Colonic mucosa (tissue), 4 donors: ENCODE data around the gene ARFIP2. TPM values are rescaled to one million over a fixed set of nuclear protein-coding genes. Genes with fewer than 3 reads are reported as not detected.

ENCODE experiments used
- DNase-seq: peaks from one replicate; pipeline ENCODE4 v3.0.0-alpha.2; 2020
- H3K27ac ChIP-seq: fragments of 200-600 bp; one replicate; pipeline ENCODE4 v1.8.0; 2021
- H3K27me3 ChIP-seq: fragments of 200-600 bp; one replicate; pipeline ENCODE4 v1.8.0; 2021
- H3K36me3 ChIP-seq: fragments of 200-600 bp; one replicate; pipeline ENCODE4 v1.8.0; 2021
- H3K4me1 ChIP-seq: fragments of 200-600 bp; one replicate; pipeline ENCODE4 v1.8.0; 2021; ENCODE audit warnings: mild to moderate bottlenecking
- H3K4me3 ChIP-seq: fragments of 200-600 bp; one replicate; pipeline ENCODE4 v1.8.0; 2021
- H3K9ac ChIP-seq, 2 donors: one replicate each; pipeline ENCODE4 v1.7.0; 2013; ENCODE audit warnings: control low read depth in 2 of 2, low read depth in 2 of 2, low read length in 2 of 2
- H3K9me3 ChIP-seq: fragments of 200-600 bp; one replicate; pipeline ENCODE4 v1.8.0; 2021
- intact Hi-C: fragments of 100-400 bp; cut with DNase I; formaldehyde crosslinking; loops from one replicate; pipeline ENCODE4 v1.14.1; 2022
- total RNA-seq, 2 donors: library from RNA; stranded (reverse); fragmentation: NEBNext Ultra II Directional in 1 of 2; extraction: Animal tissue kit (Norgen Biotek cat#: 25700) in 1 of 2; gene quantifications; one replicate each; pipeline ENCODE4 v1.2.1, GENCODE V29; 2021
- TF ChIP-seq, protein P1 (sequence below): fragments of 200-600 bp; IDR thresholded peaks from one replicate; pipeline ENCODE4 v1.8.0; 2022; ENCODE audit warnings: antibody characterized with exemption, mild to moderate bottlenecking
- donor health status: healthy.
- donor health status: DM: no; HTN: no; CAD: no.
- donor health status: DM: no; HTN: no; CAD: no.

Gene ARFIP2
- total RNA-seq, 2 donors from 2014 or later, result 76.9 to 87.3 TPM

DNA sequence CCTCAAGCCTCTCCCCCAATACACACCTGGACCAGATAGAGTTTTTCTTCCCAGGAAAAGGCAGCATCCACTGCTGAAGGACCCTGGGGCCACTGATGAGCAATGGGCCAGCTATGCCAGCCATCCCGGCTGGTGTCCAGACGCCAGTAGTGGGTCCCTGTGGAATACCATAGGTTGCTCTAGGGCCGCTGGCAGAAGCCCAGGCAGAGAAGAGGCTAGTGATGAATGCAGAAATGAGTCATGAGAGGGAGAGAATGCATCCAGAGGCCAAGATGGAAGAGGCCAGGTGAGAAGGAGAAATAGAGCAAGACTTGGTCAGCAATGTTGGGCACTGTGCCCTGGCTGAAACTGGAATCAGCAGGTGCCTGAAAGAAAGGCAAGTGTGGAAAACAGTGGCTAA, 49.3 kb downstream of the ARFIP2 start:
- no peak overlapping the region for H3K9ac ChIP-seq
- H3K4me1 ChIP-seq, result no peaks in the 10 kb centered on the region
- H3K27ac ChIP-seq, result no peak overlapping the region
- H3K27me3 ChIP-seq, result no peaks in the 10 kb centered on the region
- H3K4me3 ChIP-seq, result no peak overlapping the region
- no peaks in the 10 kb centered on the region for H3K36me3 ChIP-seq
- DNase-seq, result no peak
- intact Hi-C loops, result no loop called here
- TF ChIP-seq, protein P1, sequence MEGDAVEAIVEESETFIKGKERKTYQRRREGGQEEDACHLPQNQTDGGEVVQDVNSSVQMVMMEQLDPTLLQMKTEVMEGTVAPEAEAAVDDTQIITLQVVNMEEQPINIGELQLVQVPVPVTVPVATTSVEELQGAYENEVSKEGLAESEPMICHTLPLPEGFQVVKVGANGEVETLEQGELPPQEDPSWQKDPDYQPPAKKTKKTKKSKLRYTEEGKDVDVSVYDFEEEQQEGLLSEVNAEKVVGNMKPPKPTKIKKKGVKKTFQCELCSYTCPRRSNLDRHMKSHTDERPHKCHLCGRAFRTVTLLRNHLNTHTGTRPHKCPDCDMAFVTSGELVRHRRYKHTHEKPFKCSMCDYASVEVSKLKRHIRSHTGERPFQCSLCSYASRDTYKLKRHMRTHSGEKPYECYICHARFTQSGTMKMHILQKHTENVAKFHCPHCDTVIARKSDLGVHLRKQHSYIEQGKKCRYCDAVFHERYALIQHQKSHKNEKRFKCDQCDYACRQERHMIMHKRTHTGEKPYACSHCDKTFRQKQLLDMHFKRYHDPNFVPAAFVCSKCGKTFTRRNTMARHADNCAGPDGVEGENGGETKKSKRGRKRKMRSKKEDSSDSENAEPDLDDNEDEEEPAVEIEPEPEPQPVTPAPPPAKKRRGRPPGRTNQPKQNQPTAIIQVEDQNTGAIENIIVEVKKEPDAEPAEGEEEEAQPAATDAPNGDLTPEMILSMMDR, result no peak
- no peaks in the 10 kb centered on the region for H3K9me3 ChIP-seq

DNA sequence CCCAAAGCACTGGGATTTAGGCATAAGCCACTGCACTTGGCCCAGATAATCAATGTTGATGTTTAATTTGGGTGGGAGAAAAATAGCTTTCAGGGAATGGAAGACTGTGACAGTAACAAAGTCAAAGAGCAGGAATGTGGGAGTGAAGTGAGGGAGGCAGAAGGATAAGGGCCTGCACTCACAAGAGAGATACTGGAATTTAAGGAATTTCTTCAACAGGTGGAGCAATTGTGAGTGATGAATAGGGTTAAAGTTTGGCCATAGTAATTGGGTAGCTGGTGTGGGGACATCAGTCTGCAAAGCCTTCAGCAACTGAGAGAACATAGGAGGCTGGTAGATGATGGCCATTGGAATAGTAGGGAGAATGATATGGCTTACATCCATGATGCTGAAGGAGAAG, 53.6 kb downstream of the ARFIP2 start:
- Histone ChIP-seq H3K9ac (no peak overlapping the region), H3K27ac (no peak overlapping the region), H3K27me3 (no peaks in the 10 kb centered on the region), H3K4me1 (no peaks in the 10 kb centered on the region), H3K9me3 (no peaks in the 10 kb centered on the region), H3K4me3 (no peak overlapping the region), H3K36me3 (no peaks in the 10 kb centered on the region)
- TF ChIP-seq, protein P1, result no peak
- DNase-seq, result no peak
- intact Hi-C loops, result no loop called here

Other genes starting within 250 kb of the ARFIP2 start
- 100 to 1,000 TPM in 1 of 2 donors, 10 to 100 TPM in 1; 84.6 to 107 TPM for gene FHIP1B, start 246.7 kb downstream of the ARFIP2 start, total RNA-seq
- gene CNGA4, start 242.2 kb downstream of the ARFIP2 start, total RNA-seq, result under 1 TPM in 1 of 2 donors, not detected in 1; 0.12 TPM
- not detected for gene CCKBR, start 221.5 kb downstream of the ARFIP2 start, total RNA-seq
- gene CAVIN3, start 160.8 kb downstream of the ARFIP2 start, total RNA-seq, result 10 to 100 TPM in 1 of 2 donors, 1 to 10 TPM in 1; 6.5 to 15.4 TPM
- gene SMPD1, start 90.9 kb downstream of the ARFIP2 start, total RNA-seq, result 10 to 100 TPM; 49.3 to 57.1 TPM
- 10 to 100 TPM in 1 of 2 donors, 1 to 10 TPM in 1; 6.6 to 10.2 TPM for gene APBB1, start 62.2 kb downstream of the ARFIP2 start, total RNA-seq
- gene HPX, start 40.3 kb downstream of the ARFIP2 start, total RNA-seq, result 1 to 10 TPM; 1.8 to 5.3 TPM
- 10 to 100 TPM; 30.0 to 59.0 TPM for gene TRIM3, start 7.4 kb downstream of the ARFIP2 start, total RNA-seq
- 10 to 100 TPM; 48.0 TPM for gene TIMM10B, start 170 bp upstream of the ARFIP2 start, total RNA-seq
- 10 to 100 TPM in 1 of 2 donors, 1 to 10 TPM in 1; 7.4 to 11.8 TPM for gene DNHD1, start 15.9 kb upstream of the ARFIP2 start, total RNA-seq
- 10 to 100 TPM; 17.5 to 25.7 TPM for gene RRP8, start 122.3 kb upstream of the ARFIP2 start, total RNA-seq
- 100 to 1,000 TPM; 115 to 157 TPM for gene ILK, start 122.4 kb upstream of the ARFIP2 start, total RNA-seq
- gene TAF10, start 130.9 kb upstream of the ARFIP2 start, total RNA-seq, result 100 to 1,000 TPM; 123 to 142 TPM
- gene TPP1, start 138.1 kb upstream of the ARFIP2 start, total RNA-seq, result 100 to 1,000 TPM in 1 of 2 donors, 10 to 100 TPM in 1; 83.4 to 123 TPM
- gene DCHS1, start 174.5 kb upstream of the ARFIP2 start, total RNA-seq, result 1 to 10 TPM; 4.7 to 8.3 TPM
- gene MRPL17, start 202.0 kb upstream of the ARFIP2 start, total RNA-seq, result 10 to 100 TPM; 34.6 to 75.1 TPM